Peyer's patch (tissue), 4 donors: ENCODE results near the gene DOCK4.

Source experiments
- CTCF ChIP-seq, 6 experiments: fragments of 450-650 bp in 4 of 6; fragments of 200-600 bp in 2 of 6; sonication (generic) in 1 of 6; IDR thresholded peaks; one replicate each; pipeline ENCODE4 v1.5.1; 2017 to 2019; ENCODE audit warnings: antibody characterized with exemption in 6 of 6, mild to moderate bottlenecking in 3 of 6, moderate library complexity in 1 of 6
- POLR2A ChIP-seq, 2 donors: fragments of 450-650 bp; IDR thresholded peaks; one replicate each; pipeline ENCODE4 v1.5.1; 2017; ENCODE audit warnings: antibody characterized with exemption in 2 of 2, mild to moderate bottlenecking in 2 of 2, moderate library complexity in 2 of 2

- TF ChIP-seq CTCF (IDR thresholded peaks at IDR 0.05) (no peak), POLR2A (IDR thresholded peaks at IDR 0.05) (no peak)
Measured at GRCh38 chr7:111986601-111987000, 219.6 kb downstream of the DOCK4 start.
